OCI-LY1 (cell line): Measurements from ENCODE around the gene ARHGAP8.
"Not testable (repeated sequence)": the region's sequence is repeated elsewhere in the genome, so short reads cannot be mapped to it uniquely, and the experiment has no call there.

ENCODE experiments used
- H2AFZ ChIP-seq: fragments of 200-600 bp; sonication (generic), shearing (Covaris generic); 2 replicates; pipeline ENCODE4 v1.6.0; 2014; ENCODE audit warnings: antibody characterized with exemption, mild to moderate bottlenecking, low read length
- H3F3A ChIP-seq: fragments of 200-600 bp; sonication (generic), shearing (Covaris generic); 2 replicates; pipeline ENCODE4 v1.6.0; 2014; ENCODE audit warnings: mild to moderate bottlenecking, antibody characterized with exemption, low read length, moderate library complexity; ENCODE audit not compliant: insufficient read depth
- H3K27ac ChIP-seq: fragments of 200-600 bp; sonication (generic); 2 replicates; pipeline ENCODE4 v1.5.1; 2014; ENCODE audit warnings: low read length, mixed run types, mild to moderate bottlenecking, low read depth; ENCODE audit not compliant: poor library complexity, severe bottlenecking
- H3K27me3 ChIP-seq: fragments of 200-600 bp; sonication (generic); 2 replicates; pipeline ENCODE4 v1.6.0; 2014; ENCODE audit warnings: antibody characterized with exemption, mild to moderate bottlenecking, low read length, moderate library complexity; ENCODE audit not compliant: insufficient read depth
- H3K36me3 ChIP-seq: fragments of 200-600 bp; sonication (generic); 2 replicates; pipeline ENCODE4 v1.6.1; 2014; ENCODE audit warnings: mild to moderate bottlenecking, antibody characterized with exemption, low read length, moderate library complexity, mixed read lengths; ENCODE audit not compliant: insufficient read depth
- H3K4me1 ChIP-seq: fragments of 200-600 bp; sonication (generic); 2 replicates; pipeline ENCODE4 v1.5.1; 2014; ENCODE audit warnings: mild to moderate bottlenecking, low read length, moderate library complexity; ENCODE audit not compliant: insufficient read depth, severe bottlenecking
- H3K4me2 ChIP-seq: fragments of 200-600 bp; sonication (generic), shearing (Covaris generic); 2 replicates; pipeline ENCODE4 v1.6.1; 2014; ENCODE audit warnings: low read length
- H3K4me3 ChIP-seq: fragments of 200-600 bp; sonication (generic); 2 replicates; pipeline ENCODE4 v1.5.1; 2014; ENCODE audit warnings: low read length, low read depth, mild to moderate bottlenecking, mixed read lengths; ENCODE audit not compliant: poor library complexity, severe bottlenecking
- H3K79me2 ChIP-seq: fragments of 200-600 bp; shearing (Covaris generic); 2 replicates; pipeline ENCODE4 v1.6.1; 2016; ENCODE audit warnings: mixed run types, low read length, mixed read lengths; ENCODE audit not compliant: insufficient read depth
- H3K9ac ChIP-seq: fragments of 200-600 bp; sonication (generic), shearing (Covaris generic); 2 replicates; pipeline ENCODE4 v1.6.1; 2014; ENCODE audit warnings: mild to moderate bottlenecking, low read length, mixed read lengths
- H3K9me2 ChIP-seq: fragments of 200-600 bp; sonication (generic), shearing (Covaris generic); 2 replicates; pipeline ENCODE4 v1.6.1; 2014; ENCODE audit warnings: low read depth, mild to moderate bottlenecking, low read length, mixed read lengths
- H3K9me3 ChIP-seq: fragments of 200-600 bp; shearing (Covaris generic); 2 replicates; pipeline ENCODE4 v1.6.1; 2014; ENCODE audit warnings: low read length, mixed read lengths
- H4K20me1 ChIP-seq: fragments of 200-600 bp; sonication (generic), shearing (Covaris generic); 2 replicates; pipeline ENCODE4 v1.6.0; 2016; ENCODE audit warnings: mild to moderate bottlenecking, low read length; ENCODE audit not compliant: insufficient read depth
- CTCF ChIP-seq: fragments of 200-600 bp; sonication (generic), shearing (Covaris generic); IDR thresholded peaks from 2 replicates; pipeline ENCODE4 v1.5.1; 2017; ENCODE audit warnings: mild to moderate bottlenecking, antibody characterized with exemption, low read length, moderate library complexity, mixed read lengths
- EZH2 ChIP-seq: fragments of 200-600 bp; sonication (generic), shearing (Covaris generic); IDR thresholded peaks from 2 replicates; pipeline ENCODE4 v1.8.0; 2017; ENCODE audit warnings: borderline replicate concordance, mixed run types, mild to moderate bottlenecking, antibody characterized with exemption, low read length, moderate library complexity, mixed read lengths

ARHGAP8 gene

GRCh38 chr22:44848791-44849420 lies 96.5 kb downstream of the ARHGAP8 start:
- no peak overlapping the region for H3K4me2 ChIP-seq
- no peaks in the 10 kb centered on the region for H4K20me1 ChIP-seq
- H3K9ac ChIP-seq, result no peak overlapping the region

GRCh38 chr22:44850946-44851345 lies 98.6 kb downstream of the ARHGAP8 start:
- H3K9me3 ChIP-seq, result no peaks in the 10 kb centered on the region
- H3K36me3 ChIP-seq, result no peaks in the 10 kb centered on the region
- no peak overlapping the region for H3K27ac ChIP-seq
- no peak for TF ChIP-seq CTCF
- no peak for TF ChIP-seq EZH2
- no peaks in the 10 kb centered on the region for H4K20me1 ChIP-seq
- no peak overlapping the region for H3K9ac ChIP-seq
- no peaks in the 10 kb centered on the region for H3F3A ChIP-seq
- peaks cover 5% of the 10 kb centered on the region; the same call in 1 of the 2 replicates for H3K27me3 ChIP-seq
- no peaks in the 10 kb centered on the region for H3K4me1 ChIP-seq
- no peaks in the 10 kb centered on the region for H3K79me2 ChIP-seq
- H3K4me3 ChIP-seq, result no peak overlapping the region
- no peak overlapping the region for H2AFZ ChIP-seq
- no peak overlapping the region for H3K4me2 ChIP-seq
- H3K9me2 ChIP-seq, result no peaks in the 10 kb centered on the region

More at GRCh38 chr22:44848791-44849420, 96.5 kb downstream of the ARHGAP8 start:
- Histone ChIP-seq H2AFZ (no peak overlapping the region), H3K27me3 (peaks cover 3% of the 10 kb centered on the region; the same call in 1 of the 2 replicates), H3K9me3 (no peaks in the 10 kb centered on the region), H3K4me1 (no peaks in the 10 kb centered on the region), H3K36me3 (no peaks in the 10 kb centered on the region), H3F3A (no peaks in the 10 kb centered on the region), H3K79me2 (no peaks in the 10 kb centered on the region), H3K9me2 (no peaks in the 10 kb centered on the region), H3K4me3 (no peak overlapping the region), H3K27ac (no peak overlapping the region)
- TF ChIP-seq CTCF (no peak), EZH2 (no peak)

- not testable (repeated sequence) for H3K4me1 ChIP-seq, H3K9ac ChIP-seq, H2AFZ ChIP-seq, H3K4me2 ChIP-seq, H3K9me3 ChIP-seq, H3F3A ChIP-seq, H3K36me3 ChIP-seq, H3K9me2 ChIP-seq, H3K79me2 ChIP-seq, H3K27me3 ChIP-seq, H3K4me3 ChIP-seq, H4K20me1 ChIP-seq, H3K27ac ChIP-seq
Measured at GRCh38 chr22:44854641-44855040, 102.3 kb downstream of the ARHGAP8 start.

- H2AFZ ChIP-seq, result no peak overlapping the region
- no peak for TF ChIP-seq EZH2
- TF ChIP-seq CTCF, result no peak
- no peak overlapping the region for H3K9ac ChIP-seq
Measured at GRCh38 chr22:44855855-44856254, 103.5 kb downstream of the ARHGAP8 start.

GRCh38 chr22:44858819-44859218 lies 106.4 kb downstream of the ARHGAP8 start:
- not testable (repeated sequence) for H3F3A ChIP-seq, H3K9me3 ChIP-seq, H2AFZ ChIP-seq, H3K9me2 ChIP-seq, H3K9ac ChIP-seq, H3K27ac ChIP-seq, H4K20me1 ChIP-seq, H3K79me2 ChIP-seq, H3K36me3 ChIP-seq, H3K27me3 ChIP-seq, H3K4me1 ChIP-seq, H3K4me3 ChIP-seq, H3K4me2 ChIP-seq

More at GRCh38 chr22:44855855-44856254, 103.5 kb downstream of the ARHGAP8 start:
- H3K36me3 ChIP-seq, result no peaks in the 10 kb centered on the region
- no peak overlapping the region for H3K4me3 ChIP-seq
- no peak overlapping the region for H3K4me2 ChIP-seq
- peaks cover 3% of the 10 kb centered on the region; the same call in 1 of the 2 replicates for H3K27me3 ChIP-seq
- H3F3A ChIP-seq, result no peaks in the 10 kb centered on the region
- no peaks in the 10 kb centered on the region for H3K9me2 ChIP-seq
- H3K9me3 ChIP-seq, result no peaks in the 10 kb centered on the region
- H3K79me2 ChIP-seq, result no peaks in the 10 kb centered on the region
- H3K27ac ChIP-seq, result no peak overlapping the region
- H3K4me1 ChIP-seq, result no peaks in the 10 kb centered on the region
- no peaks in the 10 kb centered on the region for H4K20me1 ChIP-seq
